K562 (cell line): ENCODE results near the gene C1orf21. TPM values are rescaled to one million over a fixed set of nuclear protein-coding genes. Genes with fewer than 3 reads are reported as not detected.

Source experiments
- ATAC-seq: fragments of 200-7000 bp; cut with Tn5 transposase; 3 replicates; pipeline ENCODE4 v1.9.1; 2020; ENCODE audit warnings: moderate library complexity
- BruUV-seq: library from RNA; stranded (reverse); fragments of 400-500 nt; replicated peaks from 2 replicates; lab custom pipeline; 2021; lab: Mats Ljungman, UMichigan
- CTCF ChIA-PET: fragments of 300-600 bp; formaldehyde crosslinking; extraction: SDS; loops from one replicate; lab custom pipeline; 2021; ENCODE audit warnings: low intra/inter-chr PET ratio; lab: Yijun Ruan, JAX
- POLR2A ChIA-PET: fragments of 300-600, 350-650 bp; sonication (Branson Sonifier 250); formaldehyde crosslinking; extraction: SDS; loops from one replicate; lab custom pipeline; 2021; ENCODE audit warnings: antibody characterized with exemption, inconsistent platforms; lab: Yijun Ruan, JAX
- DNase-seq, 4 experiments: peaks; one replicate each; pipeline versions ENCODE4 v3.0.0 to v3.0.0-alpha.2; 2011 to 2018; ENCODE audit warnings: low spot score in 3 of 4, mixed read lengths in 3 of 4; ENCODE audit errors: extremely low read depth in 1 of 4
- FAIRE-seq: peaks from 2 replicates; lab custom pipeline; 2011; peaks lifted over from hg19 to GRCh38; lab: Jason Lieb, UNC
- H2AFZ ChIP-seq: 2 replicates; pipeline ENCODE4 v1.6.0; 2011; ENCODE audit warnings: low read depth, low read length, control low read depth, inconsistent platforms
- H3K27ac ChIP-seq: fragments of 200-600 bp; 3 replicates; pipeline ENCODE4 v1.8.0; 2011; ENCODE audit warnings: low read depth, mild to moderate bottlenecking, control low read depth, inconsistent platforms, low read length, moderate library complexity, mixed read lengths; ENCODE audit errors: extremely low read depth
- H3K27me3 ChIP-seq, 2 experiments: fragments of 300-600 bp in 1 of 2; 2 replicates in 1 of 2; 3 replicates in 1 of 2; pipeline versions ENCODE4 v1.6.0 to v1.8.0; 2011; ENCODE audit warnings: inconsistent platforms in 2 of 2, low read length in 2 of 2, mild to moderate bottlenecking in 1 of 2, mixed read lengths in 1 of 2, moderate library complexity in 1 of 2; ENCODE audit not compliant: control insufficient read depth in 2 of 2, insufficient read depth in 2 of 2
- H3K36me3 ChIP-seq: fragments of 300-600 bp; 3 replicates; pipeline ENCODE4 v1.8.0; 2011; ENCODE audit warnings: mild to moderate bottlenecking, low read length, inconsistent platforms; ENCODE audit not compliant: control insufficient read depth, insufficient read depth
- H3K4me1 ChIP-seq, 2 experiments: fragments of 200-600 bp in 1 of 2; replicated peaks in 1 of 2; 2 replicates in 1 of 2; 3 replicates in 1 of 2; pipeline versions ENCODE4 v1.5.1 to v1.8.0; 2011; ENCODE audit warnings: inconsistent platforms in 2 of 2, low read length in 2 of 2, mild to moderate bottlenecking in 1 of 2, mixed read lengths in 1 of 2, moderate library complexity in 1 of 2; ENCODE audit not compliant: control insufficient read depth in 2 of 2, insufficient read depth in 2 of 2
- H3K4me2 ChIP-seq: 2 replicates; pipeline ENCODE4 v1.6.1; 2011; ENCODE audit warnings: low read length, control low read depth, inconsistent platforms, mixed read lengths; ENCODE audit not compliant: insufficient read depth
- H3K4me3 ChIP-seq: fragments of 200-600 bp; sonication (generic), shearing (Covaris generic); 2 replicates; pipeline ENCODE4 v1.5.1; 2016; ENCODE audit warnings: control low read depth, inconsistent platforms
- H3K79me2 ChIP-seq: fragments of 200-600 bp; 3 replicates; pipeline ENCODE4 v1.8.0; 2011; ENCODE audit warnings: low read length, inconsistent platforms; ENCODE audit not compliant: control insufficient read depth, insufficient read depth
- H3K9ac ChIP-seq, 2 experiments: 2 replicates each; pipeline versions ENCODE4 v1.6.0 to v1.6.1; 2011; ENCODE audit warnings: low read depth in 2 of 2, low read length in 2 of 2, control low read depth in 1 of 2, inconsistent platforms in 1 of 2, mild to moderate bottlenecking in 1 of 2, mixed read lengths in 1 of 2; ENCODE audit not compliant: insufficient read depth in 1 of 2
- H3K9me1 ChIP-seq: one replicate; pipeline ENCODE4 v1.6.0; 2011; ENCODE audit warnings: inconsistent platforms, mild to moderate bottlenecking, low read length, moderate library complexity; ENCODE audit not compliant: control insufficient read depth, insufficient read depth
- H3K9me3 ChIP-seq: replicated peaks from 2 replicates; pipeline ENCODE4 v1.5.1; 2011; ENCODE audit warnings: low read depth, low read length, inconsistent platforms; ENCODE audit not compliant: control insufficient read depth, insufficient read depth
- H4K20me1 ChIP-seq: replicated peaks from 2 replicates; pipeline ENCODE4 v1.6.1; 2011; ENCODE audit warnings: low read length, inconsistent platforms, mixed read lengths; ENCODE audit not compliant: control insufficient read depth, insufficient read depth
- CHD1 ChIP-seq: fragments of 200-600 bp; sonication (generic); IDR thresholded peaks from one replicate; pipeline ENCODE4 v1.6.1; 2012; ENCODE audit warnings: mild to moderate bottlenecking, moderate library complexity, low read length, inconsistent platforms
- ZNF140 ChIP-seq: fragments of 250-450 bp; sonication (Bioruptor Pico); IDR thresholded peaks from 2 replicates; pipeline ENCODE4 v1.8.0; 2021; ENCODE audit warnings: moderate library complexity, mild to moderate bottlenecking, inconsistent platforms
- ZNF324 ChIP-seq: fragments of 250-450 bp; sonication (Bioruptor Pico); IDR thresholded peaks from 2 replicates; pipeline ENCODE4 v1.4.0; 2020; ENCODE audit warnings: mild to moderate bottlenecking
- WGBS: fragments of 100-300 bp; shearing (Covaris generic); methylation state at CpG from one replicate; pipeline ENCODE4 v1.1.6; 2016; ENCODE audit warnings: low coverage, mixed read lengths; ENCODE audit not compliant: insufficient coverage; ENCODE audit errors: missing lambda C conversion rate; 5-methylcytosine and 5-hydroxymethylcytosine counted together
- in situ Hi-C: fragments of 300-500 bp; cut with MboI; formaldehyde crosslinking; loops from 4 replicates; pipeline ENCODE4 v1.15.0; 2018; ENCODE audit warnings: inconsistent platforms, mixed read lengths
- intact Hi-C: fragments of 100-400 bp; cut with micrococcal nuclease; formaldehyde crosslinking; loops from 2 replicates; pipeline ENCODE4 v1.14.2; 2022
- polyA plus RNA-seq, 8 experiments: library from polyadenylated mRNA; depleted of rRNA in 4 of 8; stranded (reverse) in 5 of 8; unstranded in 3 of 8; fragments of >200 nt; fragmentation: Nextera tagmentation in 2 of 8; fragmentation: Illumina TruSeq in 1 of 8; extraction: Ambion mirVana in 2 of 8; extraction: Trizol in 1 of 8; gene quantifications; 2 replicates each; pipeline versions ENCODE4 v1.2.1 to v1.2.3, GENCODE V29; 2011 to 2014; ENCODE audit warnings: inconsistent platforms in 1 of 8, missing spikeins in 1 of 8
- total RNA-seq, 7 experiments: library from RNA; depleted of rRNA in 6 of 7; stranded (reverse); fragments of >200 nt in 6 of 7; fragmentation: Illumina TruSeq in 2 of 7; extraction: Trizol in 2 of 7; gene quantifications; 2 replicates each; pipeline versions ENCODE4 v1.2.1 to v1.2.3, GENCODE V29; 2011 to 2021; ENCODE audit warnings: low replicate concordance in 1 of 7

C1orf21 gene
- total and polyA plus RNA-seq, 9 of the 15 experiments (the other 6 are each of a cell fraction or from before 2014, with no cell fraction given) = under 0.01 to 0.31 (median 0.07) TPM

DNA sequence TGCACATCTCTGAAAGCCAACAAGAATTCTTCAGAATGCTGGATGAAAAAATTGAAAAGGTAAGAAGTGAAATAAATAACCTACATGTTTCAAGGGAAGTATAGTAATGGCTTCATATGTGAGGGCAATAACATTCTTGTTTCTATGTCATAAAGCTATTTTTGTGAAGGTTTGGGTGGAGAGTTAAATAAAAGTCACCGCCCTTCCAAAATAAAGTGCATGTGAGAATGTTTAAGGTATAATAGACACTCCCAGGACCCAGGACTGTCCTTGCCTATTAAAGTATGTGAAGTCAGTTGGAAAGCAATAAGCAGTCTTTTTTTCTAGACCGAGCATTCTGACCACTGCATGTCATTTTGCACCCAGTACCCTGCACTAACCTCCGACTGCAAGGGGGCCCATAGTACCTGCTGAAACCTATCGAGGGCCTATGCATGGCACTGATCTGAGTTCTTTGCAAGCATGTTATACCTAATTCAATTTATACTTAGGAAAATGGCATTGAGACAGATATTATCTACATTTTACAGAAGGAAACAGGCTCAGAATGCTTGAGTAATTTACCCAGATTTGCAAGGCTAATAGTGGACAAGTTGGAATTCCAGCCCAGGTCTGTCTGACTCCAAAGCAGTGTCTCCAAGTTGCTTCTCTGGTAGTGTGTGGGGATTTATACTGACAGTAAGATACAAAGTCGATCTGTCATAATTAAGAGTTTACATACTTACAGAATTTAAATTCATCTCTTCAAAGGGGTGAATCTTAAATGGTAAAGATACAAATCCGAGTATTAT lies 211.8 kb downstream of the C1orf21 start:
- FAIRE-seq (no peak), ATAC-seq (no peak), DNase-seq (no peak)
- ChIA-PET CTCF (no interaction called here), POLR2A (no interaction called here)
- no TSS peak for BruUV-seq
- H3K9me3 ChIP-seq = no peaks in the 10 kb centered on the region
- in situ Hi-C loops = no loop called here
- H4K20me1 ChIP-seq = no peaks in the 10 kb centered on the region
- 0% methylated on average over 6 of the region's 6 CpGs for WGBS
- H3K4me2 ChIP-seq = no peak overlapping the region
- H3K27me3 ChIP-seq = peaks cover 7 to 14% of the 10 kb centered on the region in 2 experiments; a peak in 3 of 5 replicates
- no peaks in the 10 kb centered on the region for H3K9me1 ChIP-seq
- TF ChIP-seq ZNF140 (CRISPR knock-in tag) = no peak
- TF ChIP-seq CHD1 = no peak
- no peak for TF ChIP-seq ZNF324 (CRISPR knock-in tag)
- intact Hi-C loops = loop anchor here (5.0 kb wide), 1 partner anchor 64 kb away; no protein-coding TSS in a partner anchor
- no peaks in the 10 kb centered on the region for H3K79me2 ChIP-seq
- H3K4me1 ChIP-seq = no peaks in the 10 kb centered on the region; a peak in 1 of 5 replicates
- no peak overlapping the region for H3K27ac ChIP-seq
- no peaks in the 10 kb centered on the region for H3K36me3 ChIP-seq
- H3K4me3 ChIP-seq = no peak overlapping the region
- H2AFZ ChIP-seq = no peak overlapping the region
- H3K9ac ChIP-seq = no peak overlapping the region
